IPS DF 19.7 (cell line): ENCODE measurements around the gene TGFBR2.

Source experiments
- DNase-seq: peaks from one replicate; pipeline ENCODE4 v3.0.0-alpha.2; 2013; ENCODE audit warnings: low read depth, low spot score

The TGFBR2 gene

DNA sequence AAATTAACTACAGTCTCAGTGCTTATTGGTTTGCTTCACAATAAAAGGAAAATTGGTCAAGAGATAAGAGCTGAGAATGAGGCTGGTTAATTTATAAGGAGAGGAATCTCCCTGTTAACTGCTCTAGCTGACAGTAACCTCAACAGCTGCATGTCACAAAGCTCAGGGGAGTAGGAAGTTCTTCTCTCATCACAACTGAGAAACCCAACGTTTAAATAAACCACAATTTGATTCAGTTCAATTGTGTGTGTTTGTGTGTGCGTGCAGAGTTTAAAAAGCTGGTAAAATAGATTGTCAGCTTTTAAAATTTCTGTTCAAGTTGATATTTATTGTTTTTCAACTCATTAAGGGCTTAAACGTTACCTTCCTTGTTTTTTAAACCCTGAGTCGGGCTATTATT, 3.5 kb upstream of the TGFBR2 start:
- no peak for DNase-seq

DNA sequence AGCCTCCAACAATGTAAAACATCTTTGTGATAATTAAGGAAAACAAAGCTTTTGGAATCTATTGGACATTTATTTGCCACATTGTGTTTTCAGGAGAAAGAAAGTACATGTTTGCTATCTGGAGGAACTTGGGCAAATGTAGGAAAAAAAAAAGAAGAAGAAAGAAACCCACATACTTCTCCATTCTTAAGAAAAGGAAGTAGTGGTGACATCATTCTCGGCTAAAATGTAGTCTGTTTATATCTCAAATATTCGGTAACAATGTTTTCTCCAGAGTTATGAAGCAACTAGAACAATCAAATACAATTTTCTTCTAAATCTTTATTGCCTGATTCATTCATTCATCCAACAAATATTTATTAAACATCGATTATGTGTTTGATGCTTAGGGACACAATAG, 2.3 kb upstream of the TGFBR2 start:
- no peak for DNase-seq

GRCh38 chr3:30604558-30604957, 1.8 kb upstream of the TGFBR2 start:
- no peak for DNase-seq

DNA sequence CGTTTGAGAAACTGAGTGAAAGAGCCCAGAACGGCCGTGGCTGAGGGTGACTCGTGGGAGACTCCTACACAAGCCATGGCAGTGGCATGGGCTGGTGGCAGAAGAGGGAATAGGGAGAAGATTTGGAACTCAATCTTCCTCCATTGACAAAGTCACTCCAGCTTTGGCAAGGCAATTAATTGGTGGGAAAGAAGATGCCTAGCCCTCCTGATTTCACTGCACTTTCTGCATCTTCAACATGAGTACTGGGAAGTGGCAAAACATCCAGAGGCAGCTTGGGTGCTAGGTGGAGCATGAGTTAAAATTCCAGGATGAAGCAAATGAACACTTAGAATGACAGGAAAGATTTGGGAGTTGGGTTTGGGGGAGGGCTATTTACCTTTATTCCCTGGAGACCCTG, 1.4 kb upstream of the TGFBR2 start:
- DNase-seq = no peak

GRCh38 chr3:30605706-30606300, 598 bp upstream of the TGFBR2 start:
- DNase-seq = no peak

- DNase-seq = no peak
Observed at GRCh38 chr3:30607032-30607833, 832 bp downstream of the TGFBR2 start.

DNA sequence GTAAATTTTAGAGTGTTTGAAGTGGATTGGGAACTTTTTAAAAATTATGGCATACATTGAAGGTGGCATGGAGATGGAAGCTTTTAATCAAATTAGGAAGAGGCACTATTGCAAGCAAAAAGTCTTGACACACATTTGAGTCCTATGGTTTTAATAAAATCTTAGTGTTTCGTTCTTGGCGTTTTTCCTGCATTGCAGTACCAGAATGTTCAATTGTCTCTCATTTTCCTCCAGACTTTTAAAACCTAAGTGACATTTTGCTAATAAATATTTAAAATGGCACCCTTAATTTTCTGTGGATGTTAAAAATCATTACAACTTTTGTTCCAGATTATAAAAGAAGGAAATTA, 2.2 kb downstream of the TGFBR2 start:
- no peak for DNase-seq

DNA sequence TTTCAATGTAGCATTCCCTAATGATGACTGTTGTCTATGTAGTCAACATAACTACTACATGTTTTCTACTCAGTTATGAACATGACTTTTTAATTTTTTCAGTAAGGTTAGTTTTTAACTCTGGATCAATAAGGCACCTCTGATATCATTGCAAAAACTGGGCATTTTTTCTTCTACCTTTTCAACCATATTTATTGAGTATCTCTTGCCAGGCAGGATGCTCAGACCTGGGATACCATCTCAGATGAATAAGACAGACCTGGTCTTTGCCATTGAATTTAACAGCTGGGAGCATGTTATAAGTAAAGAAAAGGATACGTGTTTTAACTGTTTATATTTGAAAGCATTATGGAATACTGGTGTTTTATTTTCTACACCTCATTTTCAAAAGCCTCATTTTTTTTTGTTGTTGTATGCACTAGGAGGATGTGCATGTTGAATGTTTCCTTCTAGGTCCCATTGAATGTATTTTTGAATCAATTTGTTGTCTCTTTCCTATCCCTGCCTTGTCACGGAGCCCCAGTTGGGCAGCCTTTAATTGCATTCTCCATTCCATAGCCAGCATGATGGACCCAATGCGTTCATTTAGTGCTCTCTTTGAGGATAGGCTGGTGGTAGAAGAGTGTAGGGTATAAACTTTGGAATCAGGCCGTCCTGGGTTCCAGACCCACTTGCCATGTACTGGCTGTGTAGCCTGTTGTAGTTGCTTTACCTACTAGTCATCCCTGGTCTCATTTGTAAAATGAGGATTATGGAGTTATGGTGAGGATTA, 3.7 kb downstream of the TGFBR2 start:
- no peak for DNase-seq

GRCh38 chr3:30610702-30611368, 4.4 kb downstream of the TGFBR2 start:
- no peak for DNase-seq

DNA sequence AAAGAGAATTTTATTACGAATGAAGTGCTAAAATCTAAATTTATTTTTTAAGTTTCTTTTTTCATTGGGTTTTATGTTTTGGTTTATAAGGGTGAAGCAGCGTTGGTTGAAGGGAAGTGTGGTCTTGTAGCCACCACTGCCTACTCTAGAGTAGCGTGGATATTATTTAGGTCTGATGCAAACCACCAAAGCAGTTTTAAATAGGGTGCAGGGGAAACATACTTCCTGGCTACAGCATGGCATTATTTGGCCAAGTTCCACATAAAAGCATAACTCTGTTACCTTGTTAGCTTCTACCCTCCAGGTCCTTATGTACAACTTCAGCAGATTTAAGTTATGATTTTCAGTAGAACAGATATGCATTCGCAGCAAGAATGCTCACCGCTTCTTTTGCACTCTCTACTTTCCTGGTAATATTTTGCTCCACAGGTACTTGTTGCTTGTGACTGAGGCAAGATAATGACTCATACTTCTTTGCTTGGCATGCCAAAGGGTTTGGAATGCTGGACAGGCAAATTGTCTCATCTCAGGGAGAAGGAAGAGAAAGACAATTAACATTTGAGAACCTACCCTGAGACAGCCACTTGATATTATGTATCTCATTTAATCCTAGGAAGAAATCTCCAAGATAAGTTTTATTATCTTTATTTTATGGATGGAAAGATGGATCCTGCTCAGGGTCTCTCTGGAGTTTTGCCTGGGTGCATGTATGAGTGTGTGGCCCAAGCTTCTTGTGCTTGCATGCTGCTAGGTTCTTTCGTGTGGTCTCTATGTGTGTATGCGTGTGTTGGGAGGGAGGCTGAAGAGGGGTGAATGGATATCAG, 5.4 kb downstream of the TGFBR2 start:
- no peak for DNase-seq

DNA sequence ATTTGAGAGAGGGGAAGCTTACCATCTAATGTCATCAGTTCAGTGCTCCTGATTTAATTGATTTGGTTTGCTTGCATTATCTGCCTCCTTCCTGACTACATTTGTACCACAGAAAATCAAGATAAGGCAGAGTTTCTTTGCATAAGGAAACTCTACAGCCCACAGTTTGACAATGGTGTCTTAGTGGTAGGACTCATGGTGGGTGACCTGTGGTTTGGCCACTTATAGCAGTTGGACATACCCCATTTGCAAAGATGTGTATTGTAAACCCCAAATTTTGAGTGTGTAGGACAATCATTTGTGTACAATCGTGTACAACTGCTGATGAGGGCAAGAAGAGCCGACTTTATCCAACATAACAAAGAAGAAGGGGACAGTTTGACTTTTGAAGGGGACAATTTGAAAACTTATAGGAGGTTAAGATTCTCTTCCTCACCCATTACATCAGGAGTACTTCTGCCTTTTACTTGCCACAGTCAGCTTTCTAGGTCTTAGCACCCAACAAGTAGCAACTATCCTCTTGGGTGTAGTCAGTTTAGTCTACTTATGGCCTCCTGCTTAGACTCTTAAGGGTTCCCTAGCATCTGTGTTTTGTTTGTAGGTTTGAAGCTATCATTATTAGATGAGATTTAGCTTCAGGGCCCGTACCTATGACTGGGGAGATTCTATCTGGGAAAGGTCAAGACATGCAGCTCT, 6.2 kb downstream of the TGFBR2 start:
- DNase-seq = no peak

DNA sequence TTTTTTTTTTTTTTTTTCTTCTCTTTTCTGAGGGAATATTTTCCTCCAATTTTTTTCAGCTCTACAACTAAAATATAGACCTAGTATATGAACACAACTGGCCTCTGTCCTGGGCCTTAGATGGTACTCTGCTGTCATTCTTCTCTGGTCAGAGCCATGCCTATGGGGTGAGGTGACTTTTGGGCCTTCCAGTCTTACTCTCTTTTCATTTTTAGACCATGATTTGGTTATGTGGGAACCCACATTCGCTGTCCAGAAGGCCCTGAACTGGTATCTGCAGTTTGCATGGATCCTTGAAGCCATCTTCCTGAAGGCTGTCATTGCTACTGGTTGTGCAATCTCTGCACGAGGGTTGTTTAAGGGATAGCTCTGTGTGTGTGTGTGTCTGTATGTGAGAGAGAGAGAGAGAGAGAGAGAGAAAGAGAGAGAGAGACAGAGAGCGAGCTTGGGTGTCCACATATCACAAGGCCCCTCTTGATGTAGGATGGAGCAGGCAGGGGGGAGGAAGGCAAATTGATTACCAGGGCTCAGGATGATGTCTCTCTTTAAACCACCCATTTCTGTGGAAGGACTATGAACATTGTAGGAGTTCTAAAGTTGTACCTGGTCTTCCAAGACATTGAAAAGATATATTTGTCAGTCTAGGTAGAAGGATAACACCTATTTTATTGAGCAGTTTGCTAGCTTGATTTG, 6.9 kb downstream of the TGFBR2 start:
- DNase-seq = no peak

DNA sequence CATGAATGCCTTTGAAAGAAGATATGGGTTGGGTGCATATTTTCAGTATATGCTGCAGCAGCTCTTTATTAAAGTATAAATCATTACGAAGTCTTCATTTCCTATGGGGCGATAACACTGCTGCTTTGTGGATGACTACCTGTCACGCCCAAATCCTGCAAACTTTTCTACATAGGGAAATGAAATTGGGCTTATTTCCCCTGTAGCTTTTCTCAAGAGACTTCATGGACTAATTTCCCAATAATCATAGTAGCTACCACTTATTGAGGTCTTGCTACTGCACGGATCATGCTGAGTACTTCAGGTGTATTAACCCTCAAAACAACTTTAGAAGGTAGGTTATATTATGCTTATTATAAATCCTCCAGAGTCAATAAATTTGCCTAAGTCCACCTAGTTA, 8.0 kb downstream of the TGFBR2 start:
- no peak for DNase-seq

GRCh38 chr3:30614943-30615342, 8.5 kb downstream of the TGFBR2 start:
- no peak for DNase-seq

- no peak for DNase-seq
Observed at GRCh38 chr3:30615615-30616346, 9.4 kb downstream of the TGFBR2 start.

DNA sequence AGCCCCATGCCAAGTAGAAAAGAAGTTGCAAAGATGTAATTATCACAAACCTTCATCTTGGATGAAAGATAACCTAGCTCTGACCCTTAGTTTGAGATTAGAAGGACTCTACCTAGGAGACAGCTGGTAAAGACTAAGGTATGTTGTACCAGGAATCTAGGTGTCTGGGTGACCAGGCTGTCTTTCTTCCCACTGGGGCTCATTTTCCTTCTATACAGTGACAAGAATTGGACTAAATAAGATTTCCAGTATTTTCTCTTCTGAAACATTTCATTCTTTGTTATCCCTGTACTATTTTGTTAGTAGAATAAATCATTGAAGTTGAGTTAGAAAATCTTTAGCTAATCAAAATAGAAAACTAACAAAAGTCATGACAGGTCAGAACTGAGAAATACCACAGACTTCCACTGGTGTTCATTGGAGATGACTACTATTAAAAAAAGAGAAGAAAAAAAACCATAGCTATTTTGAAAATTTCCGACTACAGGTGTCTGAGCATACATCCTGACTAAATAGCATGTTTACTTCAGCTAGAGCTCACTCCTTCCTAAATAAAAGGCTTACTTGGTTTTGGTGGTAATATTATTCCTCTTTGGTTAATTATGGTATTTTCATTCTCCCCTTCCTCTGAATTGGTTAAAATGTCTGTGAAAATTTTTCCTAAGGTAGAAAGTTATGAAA, 10.1 kb downstream of the TGFBR2 start:
- DNase-seq = no peak

- no peak for DNase-seq
Observed at GRCh38 chr3:30617069-30617468, 10.7 kb downstream of the TGFBR2 start.

DNA sequence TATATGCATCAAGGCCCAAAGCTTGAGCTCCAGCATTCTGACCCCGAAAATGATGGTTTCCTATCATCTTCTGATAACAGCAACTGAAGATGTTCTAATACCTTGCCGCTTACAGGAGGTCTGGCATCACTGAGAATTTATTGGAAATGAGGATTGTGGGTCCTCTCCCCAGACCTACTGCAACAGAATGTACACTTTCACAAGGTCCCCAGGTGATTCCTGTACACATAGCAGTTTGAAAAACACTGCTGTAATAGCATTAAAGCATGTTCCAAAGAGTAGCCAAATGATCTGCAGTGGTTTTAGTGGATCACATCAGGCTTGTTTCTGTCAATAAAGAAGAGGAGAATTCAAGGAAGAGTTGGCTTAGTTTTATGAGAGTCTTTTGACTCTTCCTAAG, 11.3 kb downstream of the TGFBR2 start:
- DNase-seq = no peak

GRCh38 chr3:30618526-30618925, 12.1 kb downstream of the TGFBR2 start:
- no peak for DNase-seq
